Measurements from ENCODE around the gene ZNF579. TPM values are rescaled to one million over a fixed set of nuclear protein-coding genes. Genes with fewer than 3 reads are reported as not detected.

Gene ZNF579
- total and polyA plus RNA-seq, 9 of the 15 experiments (the other 6 are each of a cell fraction or from before 2014, with no cell fraction given): 0.06 to 15.9 (median 1.6) TPM

DNA sequence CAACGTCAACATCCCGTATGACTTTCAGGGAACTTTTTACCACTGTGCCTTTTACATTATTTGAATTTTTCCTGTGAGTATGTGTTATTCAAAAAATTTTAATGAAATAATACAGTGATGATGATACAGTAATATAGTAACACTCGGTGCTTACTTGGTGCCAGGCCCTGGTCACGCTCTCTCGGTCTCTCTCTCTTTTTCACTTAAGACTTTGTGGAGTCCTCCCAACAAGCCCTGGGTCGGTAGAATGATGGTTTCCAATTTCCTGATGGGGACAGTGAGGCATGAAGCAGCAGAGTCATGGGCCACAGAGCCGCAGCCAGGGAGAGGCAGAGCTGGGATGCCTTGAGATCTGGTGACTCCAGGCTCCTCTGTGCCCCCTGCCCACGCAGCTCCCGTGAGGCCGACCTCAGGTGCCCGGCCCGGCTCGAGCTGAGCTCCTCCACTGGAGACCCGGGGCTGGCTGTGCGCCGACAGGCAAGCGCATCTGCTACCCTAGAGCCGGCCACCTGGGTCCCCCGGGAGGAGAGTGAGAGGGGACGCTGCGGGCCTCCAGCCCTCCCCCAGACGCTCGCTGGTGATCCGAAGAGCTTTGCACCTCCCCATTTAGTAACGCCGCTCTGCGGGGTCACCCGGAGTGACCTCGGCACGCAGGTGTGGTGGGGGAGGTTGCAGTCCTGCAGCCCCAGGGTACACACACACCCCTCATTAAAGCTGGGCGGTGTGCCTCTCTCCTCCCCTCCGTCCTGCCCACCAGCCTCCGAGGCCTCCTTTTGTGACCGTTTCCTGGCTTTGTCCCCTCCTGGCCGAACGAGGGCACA, 30.9 kb downstream of the ZNF579 start (continued):
- TF ChIP-seq, protein P1, sequence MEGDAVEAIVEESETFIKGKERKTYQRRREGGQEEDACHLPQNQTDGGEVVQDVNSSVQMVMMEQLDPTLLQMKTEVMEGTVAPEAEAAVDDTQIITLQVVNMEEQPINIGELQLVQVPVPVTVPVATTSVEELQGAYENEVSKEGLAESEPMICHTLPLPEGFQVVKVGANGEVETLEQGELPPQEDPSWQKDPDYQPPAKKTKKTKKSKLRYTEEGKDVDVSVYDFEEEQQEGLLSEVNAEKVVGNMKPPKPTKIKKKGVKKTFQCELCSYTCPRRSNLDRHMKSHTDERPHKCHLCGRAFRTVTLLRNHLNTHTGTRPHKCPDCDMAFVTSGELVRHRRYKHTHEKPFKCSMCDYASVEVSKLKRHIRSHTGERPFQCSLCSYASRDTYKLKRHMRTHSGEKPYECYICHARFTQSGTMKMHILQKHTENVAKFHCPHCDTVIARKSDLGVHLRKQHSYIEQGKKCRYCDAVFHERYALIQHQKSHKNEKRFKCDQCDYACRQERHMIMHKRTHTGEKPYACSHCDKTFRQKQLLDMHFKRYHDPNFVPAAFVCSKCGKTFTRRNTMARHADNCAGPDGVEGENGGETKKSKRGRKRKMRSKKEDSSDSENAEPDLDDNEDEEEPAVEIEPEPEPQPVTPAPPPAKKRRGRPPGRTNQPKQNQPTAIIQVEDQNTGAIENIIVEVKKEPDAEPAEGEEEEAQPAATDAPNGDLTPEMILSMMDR (IDR thresholded peaks at IDR 0.05 in 2 of 3, conservative IDR thresholded peaks at IDR 0.05 in 1 of 3; ENCODE audit: insufficient read depth in 2 of 3, low read depth in 1 of 3, low read length in 3 of 3): 0 out of 6 replicates have a peak, but pooled peaks of 1 of the 3 experiments have one; percentile 2
- no peak for TF ChIP-seq GATA2 (CRISPR knock-in tag; IDR thresholded peaks at IDR 0.05)
- TF ChIP-seq, protein P2, sequence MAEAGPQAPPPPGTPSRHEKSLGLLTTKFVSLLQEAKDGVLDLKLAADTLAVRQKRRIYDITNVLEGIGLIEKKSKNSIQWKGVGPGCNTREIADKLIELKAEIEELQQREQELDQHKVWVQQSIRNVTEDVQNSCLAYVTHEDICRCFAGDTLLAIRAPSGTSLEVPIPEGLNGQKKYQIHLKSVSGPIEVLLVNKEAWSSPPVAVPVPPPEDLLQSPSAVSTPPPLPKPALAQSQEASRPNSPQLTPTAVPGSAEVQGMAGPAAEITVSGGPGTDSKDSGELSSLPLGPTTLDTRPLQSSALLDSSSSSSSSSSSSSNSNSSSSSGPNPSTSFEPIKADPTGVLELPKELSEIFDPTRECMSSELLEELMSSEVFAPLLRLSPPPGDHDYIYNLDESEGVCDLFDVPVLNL (CRISPR knock-in tag; IDR thresholded peaks at IDR 0.05; ENCODE audit: low read depth): no peak
- no peak for TF ChIP-seq ZNF586 (CRISPR knock-in tag; conservative IDR thresholded peaks at IDR 0.05)
- no peak for TF ChIP-seq JUNB (CRISPR knock-in tag; conservative IDR thresholded peaks at IDR 0.05)
- TF ChIP-seq ZNF699 (CRISPR knock-in tag; IDR thresholded peaks at IDR 0.05; ENCODE audit: insufficient replicate concordance): no peak
- TF ChIP-seq, protein P3, sequence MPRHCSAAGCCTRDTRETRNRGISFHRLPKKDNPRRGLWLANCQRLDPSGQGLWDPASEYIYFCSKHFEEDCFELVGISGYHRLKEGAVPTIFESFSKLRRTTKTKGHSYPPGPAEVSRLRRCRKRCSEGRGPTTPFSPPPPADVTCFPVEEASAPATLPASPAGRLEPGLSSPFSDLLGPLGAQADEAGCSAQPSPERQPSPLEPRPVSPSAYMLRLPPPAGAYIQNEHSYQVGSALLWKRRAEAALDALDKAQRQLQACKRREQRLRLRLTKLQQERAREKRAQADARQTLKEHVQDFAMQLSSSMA (CRISPR knock-in tag; IDR thresholded peaks at IDR 0.05): no peak
- TF ChIP-seq PCBP2 (IDR thresholded peaks at IDR 0.05; ENCODE audit: low read depth, low read length, poor library complexity, severe bottlenecking): no peak
- TF ChIP-seq, protein P4, sequence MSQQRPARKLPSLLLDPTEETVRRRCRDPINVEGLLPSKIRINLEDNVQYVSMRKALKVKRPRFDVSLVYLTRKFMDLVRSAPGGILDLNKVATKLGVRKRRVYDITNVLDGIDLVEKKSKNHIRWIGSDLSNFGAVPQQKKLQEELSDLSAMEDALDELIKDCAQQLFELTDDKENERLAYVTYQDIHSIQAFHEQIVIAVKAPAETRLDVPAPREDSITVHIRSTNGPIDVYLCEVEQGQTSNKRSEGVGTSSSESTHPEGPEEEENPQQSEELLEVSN (IDR thresholded peaks at IDR 0.05; ENCODE audit: borderline replicate concordance in 1 of 2, extremely low read depth in 1 of 2, insufficient read depth in 1 of 2, insufficient read length in 1 of 2, low read depth in 1 of 2, low read length in 1 of 2, poor library complexity in 1 of 2, severe bottlenecking in 1 of 2): no peak
- TF ChIP-seq ZNF224 (CRISPR knock-in tag; IDR thresholded peaks at IDR 0.05): no peak
- TF ChIP-seq ZNF589 (CRISPR knock-in tag; IDR thresholded peaks at IDR 0.05; ENCODE audit: low read depth): no peak
- no peak for TF ChIP-seq PHF21A (IDR thresholded peaks at IDR 0.05; ENCODE audit: borderline replicate concordance, low read depth)
- TF ChIP-seq ELF2 (CRISPR knock-in tag; IDR thresholded peaks at IDR 0.05): no peak
- no peak for TF ChIP-seq IFI16 (CRISPR knock-in tag; IDR thresholded peaks at IDR 0.05)
- no peak for TF ChIP-seq ADNP (tag; IDR thresholded peaks at IDR 0.05)
- TF ChIP-seq, protein P5, sequence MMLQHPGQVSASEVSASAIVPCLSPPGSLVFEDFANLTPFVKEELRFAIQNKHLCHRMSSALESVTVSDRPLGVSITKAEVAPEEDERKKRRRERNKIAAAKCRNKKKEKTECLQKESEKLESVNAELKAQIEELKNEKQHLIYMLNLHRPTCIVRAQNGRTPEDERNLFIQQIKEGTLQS (IDR thresholded peaks at IDR 0.05): 0 out of 2 replicates have a peak, but pooled peaks have one; percentile 18
- TF ChIP-seq, protein P5 (CRISPR knock-in tag; conservative IDR thresholded peaks at IDR 0.05): no peak

Data from K562 (cell line).